CD14-positive monocyte (primary cell): ENCODE data around the gene ZNF829. TPM values are rescaled to one million over a fixed set of nuclear protein-coding genes. Genes with fewer than 3 reads are reported as not detected.
A peak's percentile ranks its signal among the peaks of the same experiment; 100 is the strongest.

ENCODE experiments used
- DNase-seq, 3 donors: peaks; one replicate each; pipeline ENCODE4 v3.0.0-alpha.2; 2011 to 2022
- H2AFZ ChIP-seq: 2 replicates; pipeline ENCODE4 v1.6.0; 2012; ENCODE audit warnings: mild to moderate bottlenecking, low read depth, low read length, inconsistent platforms; ENCODE audit not compliant: insufficient read depth, poor library complexity, severe bottlenecking
- H3K27ac ChIP-seq, 2 donors: 1 replicate in 1 of 2; 2 replicates in 1 of 2; pipeline ENCODE4 v1.5.1; 2012 to 2013; ENCODE audit warnings: low read length in 2 of 2, control low read depth in 1 of 2, inconsistent platforms in 1 of 2, low read depth in 1 of 2, mild to moderate bottlenecking in 1 of 2
- H3K27me3 ChIP-seq, 2 donors: one replicate each; pipeline versions ENCODE4 v1.6.0 to v1.6.1; 2011 to 2013; ENCODE audit warnings: low read length in 2 of 2; ENCODE audit not compliant: control insufficient read depth in 2 of 2, insufficient read depth in 2 of 2
- H3K36me3 ChIP-seq, 2 donors: replicated peaks in 1 of 2; 1 replicate in 1 of 2; 2 replicates in 1 of 2; pipeline versions ENCODE4 v1.5.1 to v1.6.1; 2012 to 2013; ENCODE audit warnings: low read length in 2 of 2, control low read depth in 1 of 2, inconsistent platforms in 1 of 2, mild to moderate bottlenecking in 1 of 2; ENCODE audit not compliant: insufficient read depth in 2 of 2, control insufficient read depth in 1 of 2
- H3K4me1 ChIP-seq, 2 donors: 1 replicate in 1 of 2; 2 replicates in 1 of 2; pipeline versions ENCODE4 v1.5.1 to v1.6.1; 2012 to 2013; ENCODE audit warnings: low read length in 2 of 2, control low read depth in 1 of 2, inconsistent platforms in 1 of 2, mild to moderate bottlenecking in 1 of 2, moderate library complexity in 1 of 2; ENCODE audit not compliant: insufficient read depth in 2 of 2, control insufficient read depth in 1 of 2
- H3K4me2 ChIP-seq: replicated peaks from 2 replicates; pipeline ENCODE3; 2012; ENCODE audit warnings: low read length, moderate library complexity, mild to moderate bottlenecking; ENCODE audit not compliant: poor library complexity, severe bottlenecking; ENCODE audit errors: extremely low read depth
- H3K4me3 ChIP-seq, 3 experiments: fragments of 200-600 bp in 1 of 3; sonication (generic) in 1 of 3; replicated peaks in 1 of 3; 1 replicate in 2 of 3; 2 replicates in 1 of 3; pipeline ENCODE4 v1.5.1; 2011 to 2013; ENCODE audit warnings: low read length in 3 of 3, mild to moderate bottlenecking in 3 of 3, control low read depth in 2 of 3, low read depth in 2 of 3, inconsistent platforms in 1 of 3, moderate library complexity in 1 of 3
- H3K79me2 ChIP-seq: 2 replicates; pipeline ENCODE4 v1.6.0; 2012; ENCODE audit warnings: mild to moderate bottlenecking, control low read depth, inconsistent platforms, low read length, moderate library complexity; ENCODE audit not compliant: insufficient read depth
- H3K9ac ChIP-seq: 2 replicates; pipeline ENCODE4 v1.6.0; 2017; ENCODE audit warnings: low read length, mild to moderate bottlenecking; ENCODE audit not compliant: insufficient read depth, poor library complexity, severe bottlenecking
- H3K9me3 ChIP-seq, 2 donors: replicated peaks in 1 of 2; 1 replicate in 1 of 2; 2 replicates in 1 of 2; pipeline versions ENCODE4 v1.5.1 to v1.6.1; 2012 to 2013; ENCODE audit warnings: low read length in 2 of 2, control low read depth in 1 of 2; ENCODE audit not compliant: control insufficient read depth in 1 of 2, insufficient read depth in 1 of 2
- H4K20me1 ChIP-seq: 2 replicates; pipeline ENCODE4 v1.6.0; 2012; ENCODE audit warnings: mild to moderate bottlenecking, low read length, control low read depth, moderate library complexity; ENCODE audit not compliant: insufficient read depth
- H3K27ac Mint-ChIP-seq, 7 donors: one replicate each; pipeline ENCODE4 v1.8.0; 2020; ENCODE audit warnings: mild to moderate bottlenecking in 7 of 7, mixed read lengths in 7 of 7, moderate library complexity in 6 of 7, inconsistent platforms in 2 of 7
- H3K27me3 Mint-ChIP-seq, 3 donors: one replicate each; pipeline ENCODE4 v1.8.0; 2021 to 2022; ENCODE audit warnings: low read depth in 3 of 3, mild to moderate bottlenecking in 3 of 3, mixed read lengths in 3 of 3, moderate library complexity in 3 of 3, inconsistent platforms in 1 of 3
- H3K36me3 Mint-ChIP-seq, 2 donors: one replicate each; pipeline ENCODE4 v1.8.0; 2020; ENCODE audit warnings: mixed read lengths in 2 of 2, inconsistent platforms in 1 of 2, mild to moderate bottlenecking in 1 of 2
- H3K4me1 Mint-ChIP-seq: one replicate; pipeline ENCODE4 v1.8.0; 2020; ENCODE audit warnings: mild to moderate bottlenecking, mixed read lengths
- H3K4me3 Mint-ChIP-seq, 2 donors: one replicate each; pipeline ENCODE4 v1.8.0; 2020; ENCODE audit warnings: mild to moderate bottlenecking in 2 of 2, mixed read lengths in 2 of 2, moderate library complexity in 1 of 2
- H3K9me3 Mint-ChIP-seq, 7 donors: one replicate each; pipeline ENCODE4 v1.8.0; 2020 to 2022; ENCODE audit warnings: mixed read lengths in 7 of 7, mild to moderate bottlenecking in 6 of 7, moderate library complexity in 6 of 7, inconsistent platforms in 2 of 7
- CTCF ChIP-seq: fragments of 200-600 bp; IDR thresholded peaks from one replicate; pipeline ENCODE4 v1.8.0; 2022; ENCODE audit warnings: antibody characterized with exemption, mild to moderate bottlenecking
- WGBS: methylation state at CpG from one replicate; pipeline ENCODE4 v1.1.5; 2013; ENCODE audit warnings: missing lambda C conversion rate; ENCODE audit not compliant: insufficient coverage; 5-methylcytosine and 5-hydroxymethylcytosine counted together
- intact Hi-C, 2 donors: fragments of 100-400 bp; cut with micrococcal nuclease; formaldehyde crosslinking; loops; one replicate each; pipeline versions ENCODE4 v1.15.0 to v1.15.1; 2023
- polyA plus RNA-seq, 3 donors: library from polyadenylated mRNA; depleted of rRNA in 1 of 3; unstranded in 2 of 3; stranded (reverse) in 1 of 3; fragments of 300-500 nt in 2 of 3; fragments of >200 nt in 1 of 3; fragmentation: Illumina TruSeq in 2 of 3; gene quantifications; 1 replicate in 2 of 3; 2 replicates in 1 of 3; pipeline ENCODE4 v1.2.3, GENCODE V29; 2012 to 2021

The ZNF829 gene
- polyA plus RNA-seq, 3 donors: 0.05 to 0.14 (median 0.08) TPM

- H3K4me3 Mint-ChIP-seq: no peak overlapping the region
- no peaks in the 10 kb centered on the region for H3K36me3 Mint-ChIP-seq
- Histone ChIP-seq H3K79me2 (no peaks in the 10 kb centered on the region), H3K9me3 (peaks cover 56 to 81% of the 10 kb centered on the region in 2 donors), H3K4me3 (no peak overlapping the region), H3K36me3 (no peaks in the 10 kb centered on the region), H3K4me1 (no peaks in the 10 kb centered on the region), H4K20me1 (no peaks in the 10 kb centered on the region), H3K4me2 (no peak overlapping the region), H2AFZ (no peak overlapping the region), H3K27ac (no peak overlapping the region), H3K9ac (no peak overlapping the region), H3K27me3 (no peaks in the 10 kb centered on the region)
- peaks cover 27 to 83% (median 78%) of the 10 kb centered on the region in 7 donors for H3K9me3 Mint-ChIP-seq
- DNase-seq: no peak
- WGBS: 100% methylated on average over 2 of the region's 6 CpGs
- no peaks in the 10 kb centered on the region for H3K27me3 Mint-ChIP-seq
- H3K27ac Mint-ChIP-seq: no peak overlapping the region
- H3K4me1 Mint-ChIP-seq: no peaks in the 10 kb centered on the region
- no peak for TF ChIP-seq CTCF
- intact Hi-C loops: no loop called here
These were observed 46.3 kb upstream of the ZNF829 start for GRCh38 chr19:36962346-36962745.

GRCh38 chr19:36950335-36951119 lies 34.4 kb upstream of the ZNF829 start:
- Histone ChIP-seq H3K36me3 (peaks cover 0 to 28% of the 10 kb centered on the region in 2 donors), H3K4me3 (peak overlapping the region in 1 of 3 experiments; percentile 32), H2AFZ (no peak overlapping the region), H3K9me3 (peaks cover 40 to 83% of the 10 kb centered on the region in 2 donors), H3K4me2 (no peak overlapping the region), H3K4me1 (no peaks in the 10 kb centered on the region), H3K9ac (no peak overlapping the region), H3K79me2 (no peaks in the 10 kb centered on the region), H3K27me3 (no peaks in the 10 kb centered on the region), H3K27ac (no peak overlapping the region), H4K20me1 (no peaks in the 10 kb centered on the region)
- H3K27ac Mint-ChIP-seq: no peak overlapping the region
- intact Hi-C loops: no loop called here
- no peak for TF ChIP-seq CTCF
- WGBS: no CpG with 5 or more reads among the region's 5 CpGs
- H3K4me1 Mint-ChIP-seq: no peaks in the 10 kb centered on the region
- no peak for DNase-seq
- H3K9me3 Mint-ChIP-seq: peaks cover 28 to 75% (median 62%) of the 10 kb centered on the region in 7 donors
- H3K36me3 Mint-ChIP-seq: peaks cover 14 to 26% of the 10 kb centered on the region in 2 donors
- H3K27me3 Mint-ChIP-seq: no peaks in the 10 kb centered on the region
- no peak overlapping the region for H3K4me3 Mint-ChIP-seq
